Prostate gland (tissue), 1 donor: Measurements from ENCODE around the gene RLF.

ENCODE experiments used
- POLR2A ChIP-seq: fragments of 450-650 bp; IDR thresholded peaks from one replicate; pipeline ENCODE4 v1.6.1; 2016; ENCODE audit warnings: antibody characterized with exemption, mild to moderate bottlenecking
- POLR2AphosphoS5 ChIP-seq: sonication (generic); formaldehyde crosslinking; IDR thresholded peaks from one replicate; pipeline ENCODE4 v1.6.1; 2017; ENCODE audit warnings: antibody characterized with exemption

DNA sequence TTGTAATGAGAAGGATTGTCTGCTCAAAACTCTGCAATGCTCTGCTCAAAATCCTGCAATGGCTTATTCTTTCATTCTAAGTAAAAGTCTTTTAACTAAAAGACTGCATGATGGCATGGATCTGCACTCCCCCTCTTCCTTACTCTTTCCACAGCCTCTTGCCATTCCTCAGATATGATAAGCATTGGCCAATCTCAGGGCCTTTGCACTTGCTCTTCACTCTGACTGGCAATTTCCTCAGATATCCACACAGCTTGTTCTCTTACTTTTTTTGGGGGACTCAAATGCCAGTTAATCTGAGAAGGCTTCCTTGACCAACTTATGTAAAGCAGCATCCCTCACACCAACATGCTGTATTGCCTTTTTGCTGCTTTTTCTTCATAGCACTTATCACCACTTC is 94.0 kb downstream of the RLF start:
- TF ChIP-seq POLR2AphosphoS5 (no peak), POLR2A (no peak)
